ENCODE measurements around the gene POLD3. TPM values are rescaled to one million over a fixed set of nuclear protein-coding genes. Genes with fewer than 3 reads are reported as not detected.

Gene POLD3
- total and polyA plus RNA-seq, 7 donors: 11.2 to 23.0 (median 14.1) TPM

DNA sequence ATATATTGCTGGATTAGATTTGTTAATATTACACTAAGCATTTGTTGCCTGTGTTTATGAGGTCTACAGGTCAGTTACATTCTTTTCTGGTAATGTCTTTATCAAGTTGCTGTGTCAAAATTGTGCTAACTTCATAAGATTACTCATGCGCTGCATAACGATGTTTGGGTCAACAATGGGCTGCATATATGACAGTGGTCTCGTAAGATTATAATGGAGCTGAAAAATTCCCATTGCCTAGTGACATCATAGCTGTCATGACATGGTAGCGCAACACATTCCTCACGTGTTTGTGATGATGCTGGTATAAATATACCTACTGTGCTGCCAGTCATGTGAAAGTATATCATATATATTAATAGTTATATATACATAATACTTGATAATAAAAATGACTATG is 34.2 kb downstream of the POLD3 start:
- Histone ChIP-seq H3K9me3 (no peaks in the 10 kb centered on the region), H3K27ac (no peak overlapping the region), H3K27me3 (no peaks in the 10 kb centered on the region), H3K4me3 (no peak overlapping the region), H3K4me1 (peaks cover 0 to 15% (median 5%) of the 10 kb centered on the region in 4 donors), H3K36me3 (peaks cover 0 to 10% (median 0%) of the 10 kb centered on the region in 4 donors)
- no peak for DNase-seq
- intact Hi-C loops (cut with DNase I): no loop called here
- no peak for TF ChIP-seq POLR2A (IDR thresholded peaks at IDR 0.05)
- TF ChIP-seq EP300 (IDR thresholded peaks at IDR 0.05): no peak
- TF ChIP-seq, protein P1, sequence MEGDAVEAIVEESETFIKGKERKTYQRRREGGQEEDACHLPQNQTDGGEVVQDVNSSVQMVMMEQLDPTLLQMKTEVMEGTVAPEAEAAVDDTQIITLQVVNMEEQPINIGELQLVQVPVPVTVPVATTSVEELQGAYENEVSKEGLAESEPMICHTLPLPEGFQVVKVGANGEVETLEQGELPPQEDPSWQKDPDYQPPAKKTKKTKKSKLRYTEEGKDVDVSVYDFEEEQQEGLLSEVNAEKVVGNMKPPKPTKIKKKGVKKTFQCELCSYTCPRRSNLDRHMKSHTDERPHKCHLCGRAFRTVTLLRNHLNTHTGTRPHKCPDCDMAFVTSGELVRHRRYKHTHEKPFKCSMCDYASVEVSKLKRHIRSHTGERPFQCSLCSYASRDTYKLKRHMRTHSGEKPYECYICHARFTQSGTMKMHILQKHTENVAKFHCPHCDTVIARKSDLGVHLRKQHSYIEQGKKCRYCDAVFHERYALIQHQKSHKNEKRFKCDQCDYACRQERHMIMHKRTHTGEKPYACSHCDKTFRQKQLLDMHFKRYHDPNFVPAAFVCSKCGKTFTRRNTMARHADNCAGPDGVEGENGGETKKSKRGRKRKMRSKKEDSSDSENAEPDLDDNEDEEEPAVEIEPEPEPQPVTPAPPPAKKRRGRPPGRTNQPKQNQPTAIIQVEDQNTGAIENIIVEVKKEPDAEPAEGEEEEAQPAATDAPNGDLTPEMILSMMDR (IDR thresholded peaks at IDR 0.05): no peak
- no peak for TF ChIP-seq POLR2AphosphoS5 (IDR thresholded peaks at IDR 0.05)
- 93% methylated on average over 5 of the region's 5 CpGs for WGBS, 2 donors

DNA sequence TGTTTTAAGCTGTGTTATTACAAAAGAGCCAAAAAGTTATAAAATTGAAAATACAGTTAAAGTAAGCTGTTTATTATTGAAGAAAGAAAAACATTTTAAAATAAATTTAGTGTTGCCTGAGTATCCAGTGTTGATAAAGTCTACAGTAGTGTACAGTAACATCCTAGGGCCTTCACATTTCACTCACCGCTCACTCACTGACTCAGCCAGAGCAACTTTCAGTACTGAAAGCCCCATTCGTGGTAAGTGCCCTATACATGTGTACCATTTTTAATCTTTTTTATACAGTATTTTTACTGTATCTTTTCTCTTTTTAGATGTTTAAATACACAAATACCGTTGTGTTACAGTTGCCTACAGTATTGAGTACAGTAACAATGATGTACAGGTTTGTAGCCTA is 35.0 kb downstream of the POLD3 start:
- peaks cover 0 to 22% (median 11%) of the 10 kb centered on the region in 4 donors for H3K4me1 ChIP-seq
- DNase-seq: no peak
- TF ChIP-seq, protein P1 (IDR thresholded peaks at IDR 0.05): no peak
- TF ChIP-seq POLR2AphosphoS5 (IDR thresholded peaks at IDR 0.05): no peak
- TF ChIP-seq POLR2A (IDR thresholded peaks at IDR 0.05): no peak
- no peak for TF ChIP-seq EP300 (IDR thresholded peaks at IDR 0.05)
- peaks cover 0 to 10% (median 0%) of the 10 kb centered on the region in 4 donors for H3K36me3 ChIP-seq
- H3K27me3 ChIP-seq: no peaks in the 10 kb centered on the region
- no peak overlapping the region for H3K4me3 ChIP-seq
- intact Hi-C loops (cut with DNase I): no loop called here
- H3K27ac ChIP-seq: no peak overlapping the region
- H3K9me3 ChIP-seq: no peaks in the 10 kb centered on the region
- WGBS, 2 donors: 89 to 91% methylated on average over 3 of the region's 3 CpGs

DNA sequence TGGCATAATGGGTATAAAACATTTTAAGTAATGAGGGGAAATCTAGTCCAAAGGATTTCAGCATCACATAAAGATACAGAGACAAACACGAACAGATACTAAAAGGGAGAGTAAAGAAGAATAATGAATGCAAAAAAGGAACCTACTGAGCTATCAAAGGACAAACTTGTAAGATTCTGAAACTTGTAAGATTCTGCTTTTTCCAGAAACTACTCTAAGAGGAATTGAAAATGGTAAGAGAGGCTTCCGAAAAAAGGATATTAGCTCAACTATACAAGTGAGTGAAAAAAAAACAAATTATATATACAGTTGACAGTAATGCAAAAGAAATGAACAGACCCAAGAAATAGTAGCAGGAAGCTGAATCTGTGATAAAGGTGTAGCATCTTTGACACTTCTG is 37.7 kb downstream of the POLD3 start:
- Histone ChIP-seq H3K4me1 (peaks cover 0 to 49% (median 32%) of the 10 kb centered on the region in 4 donors), H3K36me3 (peaks cover 0 to 10% (median 0%) of the 10 kb centered on the region in 4 donors), H3K27ac (peak overlapping the region in 1 of 4 donors; percentile 8), H3K9me3 (no peaks in the 10 kb centered on the region), H3K4me3 (no peak overlapping the region), H3K27me3 (no peaks in the 10 kb centered on the region)
- intact Hi-C loops (cut with DNase I): loop anchor here (5.0 kb wide), 1 partner anchor 92 kb away; no protein-coding TSS in a partner anchor
- no peak for DNase-seq
- 87 to 92% methylated on average over 2 of the region's 2 CpGs for WGBS, 2 donors
- TF ChIP-seq EP300 (IDR thresholded peaks at IDR 0.05): no peak
- no peak for TF ChIP-seq POLR2AphosphoS5 (IDR thresholded peaks at IDR 0.05)
- TF ChIP-seq POLR2A (IDR thresholded peaks at IDR 0.05): no peak
- TF ChIP-seq, protein P1 (IDR thresholded peaks at IDR 0.05): no peak

DNA sequence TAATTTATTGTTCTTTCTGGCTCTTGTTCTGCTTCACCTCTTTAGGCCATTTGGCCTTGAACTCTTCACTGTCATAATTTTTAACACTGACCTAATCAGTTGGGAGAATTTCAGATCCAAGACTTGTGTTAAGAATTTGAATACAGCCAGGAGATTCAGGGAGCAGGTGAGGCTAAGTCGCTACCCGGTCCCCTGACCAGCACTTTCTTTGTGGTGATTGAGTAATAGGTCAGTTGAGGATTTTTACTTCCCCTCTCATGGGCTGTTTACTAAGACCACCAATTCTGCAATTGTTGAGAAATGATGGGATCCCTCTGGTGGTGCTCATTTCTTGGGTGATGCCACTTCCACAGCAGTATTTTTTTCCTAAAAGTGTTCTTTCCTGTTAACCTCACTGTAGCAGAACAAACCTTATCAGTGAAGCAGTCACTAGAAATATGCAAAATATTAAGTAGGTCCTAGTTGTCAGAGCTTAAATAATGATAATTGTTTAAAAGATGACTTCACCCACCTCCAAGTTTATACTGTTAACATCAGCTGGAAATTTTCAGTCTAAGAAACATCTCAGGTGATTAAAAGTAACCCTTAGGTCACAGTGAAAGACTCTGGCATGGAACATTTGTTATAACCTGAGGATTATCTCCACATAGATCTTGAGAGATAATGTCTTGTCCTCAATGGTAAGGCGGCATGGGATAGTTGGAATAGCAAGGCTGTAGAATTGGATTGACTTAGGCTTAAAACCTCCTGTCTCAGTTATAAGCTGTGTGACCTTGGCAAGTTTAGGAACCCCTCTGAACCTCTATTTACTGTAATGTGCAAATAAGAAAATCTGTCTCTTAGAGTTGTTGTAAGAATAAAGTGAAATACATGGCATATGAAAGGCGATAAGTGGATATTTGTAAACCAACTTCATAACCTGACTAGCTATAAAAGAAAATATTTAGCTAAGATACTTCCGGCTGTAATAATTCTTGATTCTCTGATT is 41.3 kb downstream of the POLD3 start:
- Histone ChIP-seq H3K36me3 (peaks cover 0 to 4% (median 0%) of the 10 kb centered on the region in 4 donors), H3K4me3 (no peak overlapping the region), H3K9me3 (no peaks in the 10 kb centered on the region), H3K27me3 (no peaks in the 10 kb centered on the region), H3K4me1 (peaks cover 0 to 86% (median 53%) of the 10 kb centered on the region in 4 donors), H3K27ac (peak overlapping the region in 3 of 4 donors; percentile 71 to 89 (median 81))
- no peak for DNase-seq
- TF ChIP-seq POLR2AphosphoS5 (IDR thresholded peaks at IDR 0.05): no peak
- no peak for TF ChIP-seq EP300 (IDR thresholded peaks at IDR 0.05)
- TF ChIP-seq POLR2A (IDR thresholded peaks at IDR 0.05): no peak
- TF ChIP-seq, protein P1 (IDR thresholded peaks at IDR 0.05): no peak
- intact Hi-C loops (cut with DNase I): loop anchor here (2.0 to 5.0 kb wide), 2 partner anchors 17 to 89 kb away; no protein-coding TSS in a partner anchor
- WGBS, 2 donors: 90% methylated on average over 5 of the region's 5 CpGs

Data from sigmoid colon (tissue), 7 donors.